ENCODE measurements around the gene TLCD3B.

GRCh38 chr16:30017277-30017656, 13.8 kb downstream of the TLCD3B start:
- TF ChIP-seq CTCF (IDR thresholded peaks at IDR 0.05) (no peak), POLR2A (IDR thresholded peaks at IDR 0.05) (no peak)
